Coronary artery (tissue), 2 donors: ENCODE results near the gene ACSL6.

Experiments used
- DNase-seq: peaks from one replicate; pipeline ENCODE4 v3.0.0-alpha.2; 2017; ENCODE audit warnings: low spot score
- H3K27ac ChIP-seq, 2 donors: fragments of 200-600 bp; sonication (generic); one replicate each; pipeline ENCODE4 v1.5.1; 2016 to 2019
- H3K4me3 ChIP-seq: fragments of 200-600 bp; sonication (generic); 2 replicates; pipeline ENCODE4 v1.5.1; 2016; ENCODE audit warnings: mild to moderate bottlenecking, moderate library complexity
- CTCF ChIP-seq: fragments of 200-600 bp; sonication (generic); IDR thresholded peaks from one replicate; pipeline ENCODE4 v1.5.1; 2019; ENCODE audit warnings: antibody characterized with exemption

The ACSL6 gene

GRCh38 chr5:132013711-132014110 lies 2.3 kb upstream of the ACSL6 start:
- peak; percentile 54 for DNase-seq
- no peak overlapping the region for H3K27ac ChIP-seq
- TF ChIP-seq CTCF, result no peak
- no peak overlapping the region for H3K4me3 ChIP-seq

GRCh38 chr5:132013006-132013689 lies 1.7 kb upstream of the ACSL6 start:
- no peak for TF ChIP-seq CTCF
- no peak overlapping the region for H3K27ac ChIP-seq
- DNase-seq, result peak; percentile 59
- no peak overlapping the region for H3K4me3 ChIP-seq

- Histone ChIP-seq H3K4me3 (no peak overlapping the region), H3K27ac (no peak overlapping the region)
- no peak for TF ChIP-seq CTCF
- peak; percentile 50 for DNase-seq
These were observed 1.0 kb upstream of the ACSL6 start for GRCh38 chr5:132012371-132013005.

- no peak for TF ChIP-seq CTCF
- peak overlapping the region; percentile 82 for H3K4me3 ChIP-seq
- no peak overlapping the region for H3K27ac ChIP-seq
- DNase-seq, result no peak
These were observed 353 bp downstream of the ACSL6 start for GRCh38 chr5:132010989-132011621.

GRCh38 chr5:132010645-132010988 lies 841 bp downstream of the ACSL6 start:
- no peak for TF ChIP-seq CTCF
- Histone ChIP-seq H3K4me3 (peak overlapping the region; percentile 82), H3K27ac (no peak overlapping the region)
- DNase-seq, result no peak

- DNase-seq, result no peak
- TF ChIP-seq CTCF, result no peak
- H3K27ac ChIP-seq, result no peak overlapping the region
- H3K4me3 ChIP-seq, result no peak overlapping the region
These were observed 1.6 kb downstream of the ACSL6 start for GRCh38 chr5:132009706-132010405.
